PC-9 (cell line): ENCODE measurements around the gene TES. TPM values are rescaled to one million over a fixed set of nuclear protein-coding genes. Genes with fewer than 3 reads are reported as not detected.

ENCODE experiments used
- BruUV-seq: library from RNA; stranded (reverse); fragments of 400-500 nt; replicated peaks from 2 replicates; lab custom pipeline; 2021; lab: Mats Ljungman, UMichigan
- CTCF ChIA-PET: fragments of 300-600 bp; sonication (Branson Sonifier 250); formaldehyde crosslinking; loops from one replicate; lab custom pipeline; 2022; ENCODE audit warnings: antibody characterized with exemption; lab: Charles Lee
- POLR2A ChIA-PET: fragments of 300-600 bp; sonication (Branson Sonifier 250); formaldehyde crosslinking; loops from one replicate; lab custom pipeline; 2022; ENCODE audit warnings: antibody characterized with exemption; ENCODE audit not compliant: unreplicated experiment; lab: Charles Lee
- DNase-seq, 2 experiments: peaks; one replicate each; pipeline versions ENCODE4 v3.0.0 to v3.0.0-alpha.2; 2015 to 2022; ENCODE audit warnings: mixed read lengths in 1 of 2
- H2AFZ ChIP-seq: fragments of 200-600 bp; sonication (generic); 2 replicates; pipeline ENCODE4 v1.8.1; 2017; ENCODE audit warnings: antibody characterized with exemption
- H3F3A ChIP-seq: fragments of 200-600 bp; sonication (generic); 2 replicates; pipeline ENCODE4 v1.8.1; 2017; ENCODE audit warnings: antibody characterized with exemption, mild to moderate bottlenecking, low read depth; ENCODE audit not compliant: insufficient read depth
- H3K27ac ChIP-seq: fragments of 200-600 bp; sonication (generic); 2 replicates; pipeline ENCODE4 v1.6.1; 2016; ENCODE audit warnings: mixed run types
- H3K27me3 ChIP-seq: fragments of 200-600 bp; sonication (generic); 2 replicates; pipeline ENCODE4 v1.6.1; 2016; ENCODE audit warnings: low read depth, mixed run types; ENCODE audit not compliant: insufficient read depth
- H3K36me3 ChIP-seq: fragments of 200-600 bp; sonication (generic); 2 replicates; pipeline ENCODE4 v1.6.1; 2016; ENCODE audit warnings: low read depth, mixed run types
- H3K4me1 ChIP-seq: fragments of 200-600 bp; sonication (generic); replicated peaks from 2 replicates; pipeline ENCODE4 v1.6.1; 2016; ENCODE audit warnings: mixed run types; ENCODE audit not compliant: insufficient read depth
- H3K4me2 ChIP-seq: fragments of 200-600 bp; sonication (generic); 2 replicates; pipeline ENCODE4 v1.6.1; 2017; ENCODE audit warnings: mixed run types
- H3K4me3 ChIP-seq: fragments of 200-600 bp; sonication (generic); 2 replicates; pipeline ENCODE4 v1.6.1; 2016; ENCODE audit warnings: mixed run types
- H3K79me2 ChIP-seq: fragments of 200-600 bp; sonication (generic); 2 replicates; pipeline ENCODE4 v1.6.1; 2017; ENCODE audit warnings: low read depth, mixed run types
- H3K9me2 ChIP-seq: fragments of 200-600 bp; sonication (generic); 2 replicates; pipeline ENCODE4 v1.8.1; 2017; ENCODE audit warnings: mild to moderate bottlenecking; ENCODE audit not compliant: insufficient read depth
- H3K9me3 ChIP-seq: fragments of 200-600 bp; sonication (generic); 2 replicates; pipeline ENCODE4 v1.8.1; 2016; ENCODE audit warnings: low read depth; ENCODE audit not compliant: insufficient read depth
- H4K20me1 ChIP-seq: fragments of 200-600 bp; sonication (generic); 2 replicates; pipeline ENCODE4 v1.8.1; 2017; ENCODE audit not compliant: insufficient read depth
- CTCF ChIP-seq: fragments of 200-600 bp; sonication (generic); conservative IDR thresholded peaks from 2 replicates; pipeline ENCODE4 v1.6.1; 2017; ENCODE audit warnings: mixed run types, antibody characterized with exemption, mild to moderate bottlenecking, moderate library complexity
- EZH2 ChIP-seq: fragments of 200-600 bp; sonication (generic); IDR thresholded peaks from 2 replicates; pipeline ENCODE4 v1.8.0; 2017; ENCODE audit warnings: antibody characterized with exemption, low read depth
- intact Hi-C: fragments of 100-400 bp; cut with micrococcal nuclease; formaldehyde crosslinking; loops from one replicate; pipeline ENCODE4 v1.10.0; 2022; ENCODE audit not compliant: unreplicated experiment
- total RNA-seq: library from RNA; stranded (reverse); gene quantifications from 2 replicates; pipeline ENCODE4 v1.2.3, GENCODE V29; 2021

The TES gene
- total RNA-seq, 1 experiment from 2014 or later = 210 TPM

GRCh38 chr7:116218051-116218645 lies 7.8 kb downstream of the TES start:
- peaks cover 28% of the 10 kb centered on the region for H3F3A ChIP-seq
- BruUV-seq = no TSS peak
- POLR2A ChIA-PET = interaction anchor here (0.5 to 0.7 kb wide), 9 partner anchors 15 to 914 kb away, joined by 3 to 8 read pairs (median 4); no protein-coding TSS in a partner anchor

GRCh38 chr7:116218747-116219146 lies 8.4 kb downstream of the TES start:
- H3K4me3 ChIP-seq = 0 out of 2 replicates have a peak overlapping the region, but pooled peaks have one; percentile 25
- DNase-seq = no peak
- H3K9me3 ChIP-seq = peaks cover 3% of the 10 kb centered on the region
- H4K20me1 ChIP-seq = peaks cover 49% of the 10 kb centered on the region
- peaks cover 28% of the 10 kb centered on the region for H3F3A ChIP-seq
- peaks cover 26% of the 10 kb centered on the region for H3K36me3 ChIP-seq
- no TSS peak for BruUV-seq
- H3K9me2 ChIP-seq = no peaks in the 10 kb centered on the region
- intact Hi-C loops = loop anchor here (1.0 to 2.0 kb wide), 6 partner anchors 8 to 484 kb away; partner anchors contain the start of gene TES
- H3K4me1 ChIP-seq = peaks cover 67% of the 10 kb centered on the region
- H2AFZ ChIP-seq = no peak overlapping the region
- CTCF ChIA-PET = interaction anchor here (1.4 kb wide), 1 partner anchor 370 kb away, joined by 4 read pairs; no protein-coding TSS in a partner anchor
- peak overlapping the region; percentile 74 for H3K4me2 ChIP-seq
- POLR2A ChIA-PET = interaction anchor here (0.7 kb wide), 1 partner anchor 659 kb away, joined by 3 read pairs; no protein-coding TSS in a partner anchor
- H3K27me3 ChIP-seq = no peaks in the 10 kb centered on the region
- H3K27ac ChIP-seq = peak overlapping the region; percentile 88
- peaks cover 93% of the 10 kb centered on the region for H3K79me2 ChIP-seq
- TF ChIP-seq EZH2 (no peak), CTCF (no peak)

More at GRCh38 chr7:116218051-116218645, 7.8 kb downstream of the TES start:
- peak overlapping the region; percentile 88 for H3K27ac ChIP-seq
- peak overlapping the region; percentile 36; the same call in 1 of the 2 replicates for H3K4me3 ChIP-seq
- H3K4me2 ChIP-seq = peak overlapping the region; percentile 74
- H2AFZ ChIP-seq = no peak overlapping the region
- peak; percentile 88 to 99 for DNase-seq
- H3K4me1 ChIP-seq = peaks cover 73% of the 10 kb centered on the region
- H3K9me3 ChIP-seq = peaks cover 3% of the 10 kb centered on the region
- CTCF ChIA-PET = interaction anchor here (0.6 to 1.4 kb wide), 4 partner anchors 9 to 371 kb away, joined by 4 to 6 read pairs (median 5); no protein-coding TSS in a partner anchor
- TF ChIP-seq CTCF (no peak), EZH2 (no peak)
- peaks cover 45% of the 10 kb centered on the region for H4K20me1 ChIP-seq
- H3K27me3 ChIP-seq = no peaks in the 10 kb centered on the region
- H3K9me2 ChIP-seq = no peaks in the 10 kb centered on the region
- H3K79me2 ChIP-seq = peaks cover 93% of the 10 kb centered on the region
- H3K36me3 ChIP-seq = peaks cover 32% of the 10 kb centered on the region
- intact Hi-C loops = loop anchor here (1.0 to 2.0 kb wide), 6 partner anchors 8 to 484 kb away; partner anchors contain the start of gene TES

GRCh38 chr7:116219288-116219687 lies 8.9 kb downstream of the TES start:
- H2AFZ ChIP-seq = no peak overlapping the region
- no peak for TF ChIP-seq CTCF
- no peak for TF ChIP-seq EZH2
- H3K36me3 ChIP-seq = peaks cover 23% of the 10 kb centered on the region
- H3K27ac ChIP-seq = peak overlapping the region; percentile 88; the same call in 1 of the 2 replicates
- peaks cover 52% of the 10 kb centered on the region for H4K20me1 ChIP-seq
- intact Hi-C loops = loop anchor here (2.0 kb wide), 1 partner anchor 14 kb away; no protein-coding TSS in a partner anchor
- H3K9me2 ChIP-seq = no peaks in the 10 kb centered on the region
- H3K4me3 ChIP-seq = no peak overlapping the region
- H3F3A ChIP-seq = peaks cover 28% of the 10 kb centered on the region
- ChIA-PET CTCF (no interaction called here), POLR2A (interaction anchor here (0.6 to 0.7 kb wide), 3 partner anchors 454 to 1453 kb away, joined by 3 to 7 read pairs (median 4); no protein-coding TSS in a partner anchor)
- BruUV-seq = no TSS peak
- peaks cover 3% of the 10 kb centered on the region for H3K9me3 ChIP-seq
- peaks cover 93% of the 10 kb centered on the region for H3K79me2 ChIP-seq
- H3K4me2 ChIP-seq = peak overlapping the region; percentile 74
- H3K27me3 ChIP-seq = no peaks in the 10 kb centered on the region
- peaks cover 62% of the 10 kb centered on the region for H3K4me1 ChIP-seq
- DNase-seq = no peak
